HuH-7 (cell line): ENCODE data around the gene RPL18A.

Experiments
- DNase-seq: peaks from one replicate; pipeline ENCODE4 v3.0.0; 2011; ENCODE audit warnings: low spot score

Gene RPL18A

DNA sequence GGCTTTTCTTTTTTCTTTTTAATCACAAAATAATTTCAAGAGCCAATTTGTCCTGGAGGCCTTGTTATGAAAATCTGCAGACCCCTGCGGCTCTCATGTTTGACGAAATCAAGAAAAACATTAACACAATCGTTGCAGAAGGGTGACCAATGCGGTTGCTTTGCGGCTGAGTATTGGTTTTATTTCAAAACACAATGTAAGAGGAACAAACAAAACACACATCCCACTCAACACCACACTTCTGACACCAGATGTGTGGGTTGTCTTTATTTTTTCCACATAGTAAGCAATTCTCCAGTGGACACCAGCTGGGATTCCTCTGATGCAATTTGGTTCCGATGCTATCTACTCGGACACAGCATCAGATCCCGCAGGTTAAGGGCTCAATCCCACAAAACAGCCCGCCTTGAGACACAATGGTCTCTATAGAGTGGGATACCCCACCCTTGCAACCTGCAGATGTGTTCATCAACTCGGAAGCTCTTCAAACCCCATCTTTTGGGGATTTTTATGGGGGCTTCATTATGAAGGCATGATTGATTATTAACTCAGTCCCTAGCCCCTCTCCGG, 51.2 kb downstream of the RPL18A start:
- DNase-seq: no peak
